Loucy (cell line): ENCODE data around the gene MAP1B.

Experiments used
- EZH2phosphoT487 ChIP-seq: fragments of 200-600 bp; IDR thresholded peaks from 2 replicates; pipeline ENCODE4 v1.6.1; 2018; ENCODE audit warnings: antibody characterized with exemption, mild to moderate bottlenecking, moderate library complexity, borderline replicate concordance
- TF ChIP-seq, protein P1 (sequence below): fragments of 200-600 bp; sonication (generic); conservative IDR thresholded peaks from 2 replicates; pipeline ENCODE4 v1.5.1; 2014; ENCODE audit warnings: mild to moderate bottlenecking, antibody characterized with exemption, low read length

- TF ChIP-seq, protein P1, sequence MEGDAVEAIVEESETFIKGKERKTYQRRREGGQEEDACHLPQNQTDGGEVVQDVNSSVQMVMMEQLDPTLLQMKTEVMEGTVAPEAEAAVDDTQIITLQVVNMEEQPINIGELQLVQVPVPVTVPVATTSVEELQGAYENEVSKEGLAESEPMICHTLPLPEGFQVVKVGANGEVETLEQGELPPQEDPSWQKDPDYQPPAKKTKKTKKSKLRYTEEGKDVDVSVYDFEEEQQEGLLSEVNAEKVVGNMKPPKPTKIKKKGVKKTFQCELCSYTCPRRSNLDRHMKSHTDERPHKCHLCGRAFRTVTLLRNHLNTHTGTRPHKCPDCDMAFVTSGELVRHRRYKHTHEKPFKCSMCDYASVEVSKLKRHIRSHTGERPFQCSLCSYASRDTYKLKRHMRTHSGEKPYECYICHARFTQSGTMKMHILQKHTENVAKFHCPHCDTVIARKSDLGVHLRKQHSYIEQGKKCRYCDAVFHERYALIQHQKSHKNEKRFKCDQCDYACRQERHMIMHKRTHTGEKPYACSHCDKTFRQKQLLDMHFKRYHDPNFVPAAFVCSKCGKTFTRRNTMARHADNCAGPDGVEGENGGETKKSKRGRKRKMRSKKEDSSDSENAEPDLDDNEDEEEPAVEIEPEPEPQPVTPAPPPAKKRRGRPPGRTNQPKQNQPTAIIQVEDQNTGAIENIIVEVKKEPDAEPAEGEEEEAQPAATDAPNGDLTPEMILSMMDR = no peak
- no peak for TF ChIP-seq EZH2phosphoT487
Observed at GRCh38 chr5:72185496-72186329, 78.4 kb downstream of the MAP1B start.
